HFFc6 (cell line): ENCODE data around the gene TXNDC16. TPM values are rescaled to one million over a fixed set of nuclear protein-coding genes. Genes with fewer than 3 reads are reported as not detected.

Experiments
- DNase-seq: peaks from one replicate; pipeline ENCODE4 v3.0.0-alpha.2; 2018
- H3K27ac Mint-ChIP-seq: 2 replicates; pipeline ENCODE4 v1.8.0; 2020; ENCODE audit warnings: mild to moderate bottlenecking, mixed read lengths
- H3K27me3 Mint-ChIP-seq: 2 replicates; pipeline ENCODE4 v1.8.0; 2021; ENCODE audit warnings: mild to moderate bottlenecking, moderate library complexity, mixed read lengths; ENCODE audit not compliant: insufficient read depth
- H3K36me3 Mint-ChIP-seq: 2 replicates; pipeline ENCODE4 v1.8.0; 2021; ENCODE audit warnings: low read depth, mixed read lengths
- H3K4me1 Mint-ChIP-seq: 2 replicates; pipeline ENCODE4 v1.8.0; 2020; ENCODE audit warnings: low read depth, mixed read lengths
- H3K4me3 Mint-ChIP-seq: 2 replicates; pipeline ENCODE4 v1.8.0; 2020; ENCODE audit warnings: mild to moderate bottlenecking, moderate library complexity, mixed read lengths
- H3K9me3 Mint-ChIP-seq: 2 replicates; pipeline ENCODE4 v1.8.0; 2020; ENCODE audit warnings: mild to moderate bottlenecking, mixed read lengths
- CTCF ChIP-seq: fragments of 200-600 bp; sonication (generic); IDR thresholded peaks from 2 replicates; pipeline ENCODE4 v1.5.0; 2021; ENCODE audit warnings: antibody characterized with exemption, mild to moderate bottlenecking
- total RNA-seq, 6 experiments: library from RNA; stranded (reverse); fragmentation: NEBNext Ultra II Directional; extraction: Animal tissue kit (Norgen Biotek cat#: 25700); gene quantifications; 2 replicates in 1 of 6; 3 replicates in 5 of 6; pipeline ENCODE4 v1.2.3, GENCODE V29; 2021

Gene TXNDC16
- total RNA-seq, 6 experiments from 2014 or later, result 1.5 to 2.2 (median 1.8) TPM

GRCh38 chr14:52447236-52447635 lies 105.1 kb downstream of the TXNDC16 start:
- TF ChIP-seq CTCF, result no peak
- no peak for DNase-seq
- no peaks in the 10 kb centered on the region for H3K9me3 Mint-ChIP-seq
- H3K4me3 Mint-ChIP-seq, result no peak overlapping the region
- H3K36me3 Mint-ChIP-seq, result peaks cover 9% of the 10 kb centered on the region; the same call in 1 of the 2 replicates
- no peak overlapping the region for H3K27ac Mint-ChIP-seq
- H3K27me3 Mint-ChIP-seq, result no peaks in the 10 kb centered on the region
- peaks cover 8% of the 10 kb centered on the region for H3K4me1 Mint-ChIP-seq

- no peak overlapping the region for H3K4me3 Mint-ChIP-seq
- no peaks in the 10 kb centered on the region for H3K27me3 Mint-ChIP-seq
- no peak overlapping the region for H3K27ac Mint-ChIP-seq
- no peak for DNase-seq
- H3K9me3 Mint-ChIP-seq, result no peaks in the 10 kb centered on the region
- peaks cover 9% of the 10 kb centered on the region; the same call in 1 of the 2 replicates for H3K36me3 Mint-ChIP-seq
- H3K4me1 Mint-ChIP-seq, result peaks cover 8% of the 10 kb centered on the region
- TF ChIP-seq CTCF, result no peak
Measured at GRCh38 chr14:52446355-52446754, 106.0 kb downstream of the TXNDC16 start.

GRCh38 chr14:52443506-52443905 lies 108.8 kb downstream of the TXNDC16 start:
- Mint-ChIP-seq H3K36me3 (0 out of 2 replicates have a peak, but pooled peaks cover 2% of the 10 kb centered on the region), H3K27me3 (no peaks in the 10 kb centered on the region), H3K4me1 (peaks cover 8% of the 10 kb centered on the region), H3K9me3 (no peaks in the 10 kb centered on the region), H3K27ac (no peak overlapping the region), H3K4me3 (no peak overlapping the region)
- no peak for TF ChIP-seq CTCF
- peak; percentile 12 for DNase-seq

DNA sequence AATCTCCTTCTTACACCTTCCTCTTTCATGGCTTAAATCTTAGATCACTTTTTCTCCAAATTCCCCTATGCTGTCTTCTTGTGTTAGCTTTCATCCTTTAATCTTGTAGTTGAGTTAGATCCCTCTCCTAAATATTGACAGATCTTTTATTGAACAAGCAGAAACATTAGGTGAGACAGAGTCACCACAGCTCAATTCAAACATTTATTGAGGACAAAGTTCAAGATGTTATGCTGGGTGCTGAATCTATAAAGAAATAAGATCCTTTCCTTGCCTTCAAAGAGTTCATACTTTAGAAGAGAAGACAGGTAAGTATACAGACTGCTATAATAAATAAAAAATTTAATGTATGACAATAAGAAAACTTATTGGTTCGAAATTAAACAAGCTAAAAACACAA lies 109.7 kb downstream of the TXNDC16 start:
- Mint-ChIP-seq H3K9me3 (no peaks in the 10 kb centered on the region), H3K36me3 (no peaks in the 10 kb centered on the region)

GRCh38 chr14:52442166-52442565 lies 110.1 kb downstream of the TXNDC16 start:
- no peak for TF ChIP-seq CTCF
- Mint-ChIP-seq H3K36me3 (no peaks in the 10 kb centered on the region), H3K9me3 (no peaks in the 10 kb centered on the region), H3K4me1 (peaks cover 8% of the 10 kb centered on the region), H3K27me3 (no peaks in the 10 kb centered on the region), H3K4me3 (no peak overlapping the region), H3K27ac (no peak overlapping the region)
- DNase-seq, result no peak

More for the DNA sequence above, 109.7 kb downstream of the TXNDC16 start:
- TF ChIP-seq CTCF, result no peak
- Mint-ChIP-seq H3K4me1 (peaks cover 8% of the 10 kb centered on the region), H3K27ac (no peak overlapping the region), H3K4me3 (no peak overlapping the region), H3K27me3 (no peaks in the 10 kb centered on the region)
- no peak for DNase-seq

GRCh38 chr14:52439476-52439875 lies 112.8 kb downstream of the TXNDC16 start:
- no peaks in the 10 kb centered on the region for H3K9me3 Mint-ChIP-seq
- no peaks in the 10 kb centered on the region; the same call in 1 of the 2 replicates for H3K27me3 Mint-ChIP-seq
- H3K27ac Mint-ChIP-seq, result no peak overlapping the region
- no peak for DNase-seq
- TF ChIP-seq CTCF, result no peak
- H3K4me1 Mint-ChIP-seq, result peaks cover 8% of the 10 kb centered on the region
- no peaks in the 10 kb centered on the region for H3K36me3 Mint-ChIP-seq
- no peak overlapping the region for H3K4me3 Mint-ChIP-seq
